GM04504 (cell line): ENCODE measurements around the gene CYP21A2.
"Not testable (repeated sequence)": the region's sequence is repeated elsewhere in the genome, so short reads cannot be mapped to it uniquely, and the experiment has no call there.

Experiments
- DNase-seq: peaks from one replicate; pipeline ENCODE4 v3.0.0-alpha.2; 2012; ENCODE audit warnings: low read depth

The CYP21A2 gene

GRCh38 chr6:32035283-32036013 is 2.8 kb upstream of the CYP21A2 start:
- DNase-seq = not testable (repeated sequence)

- DNase-seq = not testable (repeated sequence)
Measured at GRCh38 chr6:32037136-32037535, 1.1 kb upstream of the CYP21A2 start.

GRCh38 chr6:32038878-32039277 is 663 bp downstream of the CYP21A2 start:
- not testable (repeated sequence) for DNase-seq

- DNase-seq = not testable (repeated sequence)
Measured at GRCh38 chr6:32039321-32040274, 1.4 kb downstream of the CYP21A2 start.

GRCh38 chr6:32040299-32041049 is 2.3 kb downstream of the CYP21A2 start:
- DNase-seq = not testable (repeated sequence)

DNA sequence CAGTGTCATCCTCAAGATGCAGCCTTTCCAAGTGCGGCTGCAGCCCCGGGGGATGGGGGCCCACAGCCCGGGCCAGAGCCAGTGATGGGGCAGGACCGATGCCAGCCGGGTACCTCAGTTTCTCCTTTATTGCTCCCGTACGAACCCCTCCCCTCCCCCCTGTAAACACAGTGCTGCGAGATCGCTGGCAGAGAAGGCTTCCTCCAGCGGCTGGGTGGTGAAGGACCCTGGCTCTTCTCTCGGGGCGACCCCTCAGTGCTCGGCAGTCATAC is 2.8 kb downstream of the CYP21A2 start:
- not testable (repeated sequence) for DNase-seq

GRCh38 chr6:32041385-32041784 is 3.2 kb downstream of the CYP21A2 start:
- DNase-seq = not testable (repeated sequence)

GRCh38 chr6:32042276-32042675 is 4.1 kb downstream of the CYP21A2 start:
- not testable (repeated sequence) for DNase-seq

DNA sequence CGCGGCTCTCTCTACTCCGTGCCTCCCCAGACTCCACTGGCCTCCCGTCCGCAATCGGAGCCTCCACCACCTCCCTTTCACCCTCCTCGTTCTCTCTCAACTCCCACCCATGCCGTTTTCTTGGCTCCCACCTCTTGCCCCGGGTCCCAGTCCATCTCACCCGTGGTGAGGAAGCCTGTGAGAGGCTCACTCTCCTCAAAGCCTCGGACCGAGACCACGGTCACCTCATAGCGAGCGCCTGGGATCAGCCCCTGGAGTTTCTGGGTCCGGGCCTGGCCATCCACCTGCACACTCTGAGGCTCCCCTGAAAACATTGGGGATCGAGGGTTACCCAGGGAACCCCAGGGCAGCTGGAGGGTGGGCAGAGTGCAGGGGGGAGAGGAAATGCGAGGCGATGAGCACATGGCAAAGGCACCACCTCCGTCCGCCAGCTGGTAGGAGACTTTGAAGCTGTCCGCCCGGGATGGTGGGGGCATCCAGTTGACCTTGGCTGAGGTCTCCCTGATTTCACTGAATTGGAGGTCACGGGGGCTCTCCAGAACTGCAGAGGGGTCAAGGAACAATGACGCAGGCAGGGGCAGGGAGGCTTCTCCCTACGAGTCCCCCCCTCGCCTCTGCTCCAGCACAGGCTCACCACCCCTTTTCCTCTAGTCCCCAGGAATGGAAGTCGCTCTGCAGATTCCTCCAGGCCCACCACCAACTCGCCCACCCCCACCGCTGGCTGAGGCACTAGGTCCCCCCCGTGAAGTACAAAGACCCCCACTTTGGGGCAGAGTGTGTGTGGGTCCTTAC is 5.6 kb downstream of the CYP21A2 start:
- DNase-seq = not testable (repeated sequence)

DNA sequence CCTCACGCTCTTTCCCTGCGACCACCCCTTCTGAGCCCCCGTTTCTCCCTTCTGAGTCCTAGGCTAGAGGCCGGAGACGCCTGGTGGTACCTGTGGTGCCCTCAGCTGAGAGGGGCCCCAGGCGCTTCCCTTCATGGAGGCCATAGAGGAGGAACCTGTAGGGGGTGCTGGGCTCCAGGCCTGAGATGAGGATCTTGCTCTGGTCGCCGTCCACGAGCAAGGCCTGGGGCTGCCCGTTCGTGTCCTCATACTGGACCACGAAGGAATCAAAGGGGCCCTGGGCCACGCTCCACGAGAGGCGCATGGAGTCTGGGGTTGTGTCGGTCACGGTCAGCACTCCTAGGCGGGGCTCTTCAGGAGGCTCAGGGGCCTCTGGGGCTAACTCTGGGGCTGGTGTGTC is 6.7 kb downstream of the CYP21A2 start:
- DNase-seq = not testable (repeated sequence)

GRCh38 chr6:32045811-32046449 is 7.7 kb downstream of the CYP21A2 start:
- DNase-seq = no peak

GRCh38 chr6:32046450-32047083 is 8.4 kb downstream of the CYP21A2 start:
- DNase-seq = no peak

DNA sequence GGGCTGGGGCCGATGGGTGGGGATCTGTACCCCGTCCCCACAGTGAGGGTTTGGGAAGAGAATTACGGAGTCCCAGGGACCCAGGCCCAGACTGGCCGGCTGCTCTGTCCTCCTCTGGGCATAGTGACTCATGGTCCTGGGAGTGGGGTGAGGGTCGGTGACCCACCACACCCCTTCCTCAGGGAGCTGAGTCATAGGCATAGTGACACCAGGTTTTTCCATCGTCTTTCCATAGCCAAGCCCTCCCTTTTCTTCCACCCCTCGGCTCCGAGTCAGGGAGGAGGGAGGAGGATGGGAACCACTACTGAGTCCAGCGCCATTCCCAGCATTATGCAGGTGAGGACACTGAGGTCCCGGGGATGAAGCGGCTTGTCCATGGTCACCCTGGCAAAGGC is 8.9 kb downstream of the CYP21A2 start:
- DNase-seq = no peak

- no peak for DNase-seq
Measured at GRCh38 chr6:32047539-32047854, 9.3 kb downstream of the CYP21A2 start.

- no peak for DNase-seq
Measured at GRCh38 chr6:32047855-32048766, 9.9 kb downstream of the CYP21A2 start.

DNA sequence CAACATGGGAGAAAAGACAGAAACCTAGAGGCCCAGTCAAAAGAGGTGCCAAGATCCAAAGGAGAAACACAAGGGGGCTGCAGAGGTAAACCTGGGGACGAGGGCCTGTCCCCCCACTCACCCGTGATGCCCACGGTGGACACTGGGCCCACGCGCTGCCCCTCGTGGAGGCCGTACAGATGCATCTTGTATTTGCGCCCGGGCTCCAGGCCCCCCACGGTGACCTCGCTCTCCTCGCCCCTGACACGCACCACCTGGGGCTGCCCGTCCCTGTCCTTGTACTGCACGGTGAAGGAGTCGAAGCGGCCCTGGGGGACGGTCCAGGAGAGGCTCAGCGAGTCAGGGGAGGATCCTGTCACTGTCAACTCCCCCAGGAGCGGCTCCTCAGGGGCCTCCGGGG is 10.9 kb downstream of the CYP21A2 start:
- not testable (repeated sequence) for DNase-seq

GRCh38 chr6:32049736-32050135 is 11.5 kb downstream of the CYP21A2 start:
- DNase-seq = not testable (repeated sequence)

DNA sequence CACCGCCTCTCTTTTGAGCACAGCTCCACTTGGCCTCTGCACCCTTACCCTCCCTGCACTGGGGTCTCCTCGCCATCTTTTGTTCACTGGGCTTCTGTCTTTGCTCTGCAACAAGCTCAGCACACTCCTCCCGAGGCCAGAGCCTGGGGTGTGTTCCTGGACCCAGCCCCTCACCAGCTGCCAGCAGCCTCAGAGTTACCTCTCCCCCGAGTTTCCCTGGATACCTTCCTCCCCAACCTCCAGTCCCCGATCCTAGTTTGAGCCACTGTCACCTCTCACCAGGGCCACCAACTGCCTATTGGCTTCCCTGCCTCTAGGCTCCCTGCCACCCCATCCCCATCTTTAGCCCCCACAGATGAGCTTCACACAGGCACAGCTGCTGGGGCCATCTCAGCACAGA is 12.3 kb downstream of the CYP21A2 start:
- DNase-seq = no peak

DNA sequence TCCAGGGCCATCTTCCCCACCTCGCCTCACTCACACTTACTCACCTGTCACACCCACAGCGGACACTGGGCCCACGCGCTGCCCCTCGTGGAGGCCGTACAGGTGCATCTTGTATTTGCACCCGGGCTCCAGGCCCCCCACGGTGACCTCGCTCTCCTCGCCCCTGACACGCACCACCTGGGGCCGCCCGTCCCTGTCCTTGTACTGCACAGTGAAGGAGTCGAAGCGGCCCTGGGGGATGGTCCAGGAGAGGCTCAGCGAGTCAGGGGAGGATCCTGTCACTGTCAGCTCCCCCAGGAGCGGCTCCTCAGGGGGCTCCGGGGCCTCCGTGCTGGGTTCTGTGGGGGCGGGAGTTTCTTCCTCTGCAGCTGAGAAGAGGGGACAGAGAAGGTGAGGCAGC is 14.4 kb downstream of the CYP21A2 start:
- DNase-seq = not testable (repeated sequence)

- not testable (repeated sequence) for DNase-seq
Measured at GRCh38 chr6:32053314-32053713, 15.1 kb downstream of the CYP21A2 start.
